HEK293 (cell line): ENCODE measurements around the gene DCAF7.

Experiments
- CTCF ChIA-PET: fragments of 350-600 bp; formaldehyde crosslinking; extraction: SDS; loops from one replicate; lab custom pipeline; 2021; ENCODE audit warnings: antibody characterized with exemption; lab: Yijun Ruan, JAX
- POLR2A ChIA-PET: fragments of 300-600 bp; formaldehyde crosslinking; extraction: SDS; loops from one replicate; lab custom pipeline; 2020; ENCODE audit warnings: antibody characterized with exemption, inconsistent platforms; lab: Yijun Ruan, JAX
- H3K27ac ChIP-seq: fragments of 200-500 bp; sonication (Bioruptor generic); 2 replicates; pipeline ENCODE4 v1.5.1; 2014; ENCODE audit warnings: low read depth, low read length, control low read depth, inconsistent platforms; ENCODE audit errors: extremely low read depth
- H3K36me3 ChIP-seq, 2 experiments: fragments of 200-500 bp in 1 of 2; sonication (Bioruptor generic) in 1 of 2; 1 replicate in 1 of 2; 2 replicates in 1 of 2; pipeline ENCODE4 v1.5.1; 2014 to 2017; ENCODE audit warnings: inconsistent platforms in 2 of 2, low read length in 2 of 2; ENCODE audit not compliant: control insufficient read depth in 2 of 2, insufficient read depth in 1 of 2
- H3K4me1 ChIP-seq: fragments of 200-500 bp; sonication (Bioruptor generic); 2 replicates; pipeline ENCODE4 v1.5.1; 2014; ENCODE audit warnings: mild to moderate bottlenecking, low read length, inconsistent platforms; ENCODE audit not compliant: control insufficient read depth, insufficient read depth
- H3K4me3 ChIP-seq: 2 replicates; pipeline ENCODE4 v1.5.1; 2011; ENCODE audit warnings: low read depth, mild to moderate bottlenecking, control low read depth, low read length, moderate library complexity
- H3K9me3 ChIP-seq: fragments of 200-500 bp; sonication (Bioruptor generic); 2 replicates; pipeline ENCODE4 v1.5.1; 2014; ENCODE audit warnings: low read depth, low read length, inconsistent platforms; ENCODE audit not compliant: control insufficient read depth, insufficient read depth
- PRDM1 ChIP-seq: fragments of 450-650 bp; formaldehyde crosslinking; IDR thresholded peaks from 2 replicates; pipeline ENCODE4; 2016; ENCODE audit warnings: missing biosample characterization, missing genetic modification characterization
- ZBTB20 ChIP-seq: fragments of 450-650 bp; formaldehyde crosslinking; IDR thresholded peaks from 2 replicates; pipeline ENCODE4 v1.5.1; 2016; ENCODE audit warnings: missing biosample characterization, missing genetic modification characterization
- ZBTB48 ChIP-seq: fragments of 450-650 bp; formaldehyde crosslinking; IDR thresholded peaks from 2 replicates; pipeline ENCODE4 v1.5.1; 2016; ENCODE audit warnings: missing biosample characterization, missing genetic modification characterization
- ZBTB7A ChIP-seq: fragments of 450-650 bp; formaldehyde crosslinking; IDR thresholded peaks from 2 replicates; pipeline ENCODE4 v1.5.1; 2016; ENCODE audit warnings: low read depth, missing biosample characterization, missing genetic modification characterization
- ZFP37 ChIP-seq: fragments of 450-650 bp; formaldehyde crosslinking; IDR thresholded peaks from 2 replicates; pipeline ENCODE4 v1.5.1; 2016; ENCODE audit warnings: missing biosample characterization, missing genetic modification characterization
- ZFP69B ChIP-seq: fragments of 450-650 bp; formaldehyde crosslinking; IDR thresholded peaks from 2 replicates; pipeline ENCODE4 v1.5.1; 2016; ENCODE audit warnings: missing biosample characterization, missing genetic modification characterization
- ZNF121 ChIP-seq: fragments of 450-650 bp; formaldehyde crosslinking; IDR thresholded peaks from 2 replicates; pipeline ENCODE4 v1.5.1; 2016; ENCODE audit warnings: missing biosample characterization, missing genetic modification characterization
- ZNF473 ChIP-seq: fragments of 450-650 bp; formaldehyde crosslinking; IDR thresholded peaks from 2 replicates; pipeline ENCODE4 v1.5.1; 2017; ENCODE audit warnings: missing biosample characterization, missing genetic modification characterization
- ZNF501 ChIP-seq: fragments of 450-650 bp; formaldehyde crosslinking; IDR thresholded peaks from 2 replicates; pipeline ENCODE4 v1.5.1; 2016; ENCODE audit warnings: missing biosample characterization, missing genetic modification characterization
- ZNF529 ChIP-seq: fragments of 450-650 bp; formaldehyde crosslinking; IDR thresholded peaks from 2 replicates; pipeline ENCODE4 v1.5.1; 2017; ENCODE audit warnings: missing genetic modification characterization, missing biosample characterization; ENCODE audit not compliant: insufficient replicate concordance
- ZNF654 ChIP-seq: fragments of 450-650 bp; formaldehyde crosslinking; IDR thresholded peaks from 2 replicates; pipeline ENCODE4 v1.5.1; 2016; ENCODE audit warnings: low read depth, missing biosample characterization, missing genetic modification characterization
- ZNF664 ChIP-seq: fragments of 450-650 bp; formaldehyde crosslinking; IDR thresholded peaks from 2 replicates; pipeline ENCODE4 v1.5.1; 2016; ENCODE audit warnings: missing biosample characterization, missing genetic modification characterization
- TF ChIP-seq, protein P1 (sequence below): fragments of 450-650 bp; formaldehyde crosslinking; IDR thresholded peaks from 2 replicates; pipeline ENCODE4 v1.5.1; 2016; ENCODE audit warnings: missing biosample characterization, missing genetic modification characterization
- TF ChIP-seq, protein P2 (sequence below): fragments of 450-650 bp; formaldehyde crosslinking; IDR thresholded peaks from 2 replicates; pipeline ENCODE4 v1.5.1; 2016; ENCODE audit warnings: missing biosample characterization, missing genetic modification characterization

The DCAF7 gene

DNA sequence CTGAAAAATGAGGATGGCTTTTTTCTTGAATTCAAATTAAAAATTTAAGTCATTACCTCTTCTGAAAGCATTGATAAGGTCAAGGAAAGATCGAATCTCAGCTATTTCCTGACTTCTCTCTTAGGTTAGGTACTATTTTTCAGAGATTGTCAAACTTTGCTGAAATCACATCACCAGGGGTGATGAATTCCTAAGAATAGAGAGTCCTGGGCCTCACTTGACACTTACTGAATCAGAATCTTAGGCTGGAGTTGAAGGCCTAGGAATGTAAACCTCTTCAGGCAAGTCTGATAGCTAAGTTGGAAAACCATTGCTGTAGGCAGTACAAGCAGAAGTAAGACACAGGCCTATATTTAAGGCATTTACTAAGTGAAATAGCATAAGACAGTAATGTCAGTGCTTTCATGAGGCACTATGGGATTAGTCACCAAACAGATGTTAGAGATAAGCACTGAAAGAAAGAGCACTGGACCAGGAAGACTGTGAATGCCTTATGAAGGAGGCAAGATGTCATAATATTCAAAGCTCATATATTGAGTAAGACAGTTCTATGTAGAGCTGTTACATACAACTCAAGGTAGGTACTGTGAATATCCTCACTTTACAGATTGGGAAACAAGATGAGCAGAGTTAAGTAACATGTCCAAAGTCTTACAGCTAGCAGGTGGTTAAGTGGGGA is 21.5 kb downstream of the DCAF7 start:
- Histone ChIP-seq H3K4me1 (no peaks in the 10 kb centered on the region; the same call in 1 of the 2 replicates), H3K36me3 (peaks cover 6 to 10% of the 10 kb centered on the region in 2 experiments; a peak in 2 of 3 replicates), H3K9me3 (no peaks in the 10 kb centered on the region), H3K27ac (no peak overlapping the region), H3K4me3 (no peak overlapping the region)
- POLR2A ChIA-PET, result interaction anchor here (1.0 kb wide), 1 partner anchor 22 kb away, joined by 3 read pairs; the partner anchor contains the start of gene DCAF7
- CTCF ChIA-PET, result interaction anchor here (0.7 to 1.8 kb wide), 6 partner anchors 16 to 146 kb away, joined by 3 to 6 read pairs (median 4); no protein-coding TSS in a partner anchor
- TF ChIP-seq ZBTB20 (tag by site-specific recombination), result no peak
- no peak for TF ChIP-seq ZNF501 (tag by site-specific recombination)
- peak; percentile 38; the same call in 1 of the 2 replicates for TF ChIP-seq PRDM1 (tag by site-specific recombination)
- TF ChIP-seq ZNF664 (tag by site-specific recombination), result peak; percentile 42; the same call in 1 of the 2 replicates

GRCh38 chr17:63573634-63574033 is 23.4 kb downstream of the DCAF7 start:
- ChIA-PET CTCF (interaction anchor here (1.1 to 2.6 kb wide), 4 partner anchors 23 to 148 kb away, joined by 3 to 12 read pairs (median 4); no protein-coding TSS in a partner anchor), POLR2A (interaction anchor here (0.7 kb wide), 2 partner anchors 10 to 30 kb away, joined by 3 to 5 read pairs; no protein-coding TSS in a partner anchor)
- Histone ChIP-seq H3K4me1 (no peaks in the 10 kb centered on the region; the same call in 1 of the 2 replicates), H3K27ac (no peak overlapping the region), H3K36me3 (peaks cover 10 to 19% of the 10 kb centered on the region in 2 experiments; a peak in 2 of 3 replicates), H3K9me3 (no peaks in the 10 kb centered on the region), H3K4me3 (no peak overlapping the region)
- TF ChIP-seq ZNF529 (tag by site-specific recombination) (no peak), ZFP37 (tag by site-specific recombination) (no peak), ZNF473 (tag by site-specific recombination) (no peak), ZNF654 (tag by site-specific recombination) (0 out of 2 replicates have a peak, but pooled peaks have one; percentile 4), ZFP69B (tag by site-specific recombination) (no peak), ZBTB48 (tag by site-specific recombination) (peak; percentile 64; the same call in 1 of the 2 replicates)
- TF ChIP-seq, protein P1, sequence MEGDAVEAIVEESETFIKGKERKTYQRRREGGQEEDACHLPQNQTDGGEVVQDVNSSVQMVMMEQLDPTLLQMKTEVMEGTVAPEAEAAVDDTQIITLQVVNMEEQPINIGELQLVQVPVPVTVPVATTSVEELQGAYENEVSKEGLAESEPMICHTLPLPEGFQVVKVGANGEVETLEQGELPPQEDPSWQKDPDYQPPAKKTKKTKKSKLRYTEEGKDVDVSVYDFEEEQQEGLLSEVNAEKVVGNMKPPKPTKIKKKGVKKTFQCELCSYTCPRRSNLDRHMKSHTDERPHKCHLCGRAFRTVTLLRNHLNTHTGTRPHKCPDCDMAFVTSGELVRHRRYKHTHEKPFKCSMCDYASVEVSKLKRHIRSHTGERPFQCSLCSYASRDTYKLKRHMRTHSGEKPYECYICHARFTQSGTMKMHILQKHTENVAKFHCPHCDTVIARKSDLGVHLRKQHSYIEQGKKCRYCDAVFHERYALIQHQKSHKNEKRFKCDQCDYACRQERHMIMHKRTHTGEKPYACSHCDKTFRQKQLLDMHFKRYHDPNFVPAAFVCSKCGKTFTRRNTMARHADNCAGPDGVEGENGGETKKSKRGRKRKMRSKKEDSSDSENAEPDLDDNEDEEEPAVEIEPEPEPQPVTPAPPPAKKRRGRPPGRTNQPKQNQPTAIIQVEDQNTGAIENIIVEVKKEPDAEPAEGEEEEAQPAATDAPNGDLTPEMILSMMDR, result peak; percentile 59
- TF ChIP-seq, protein P2, sequence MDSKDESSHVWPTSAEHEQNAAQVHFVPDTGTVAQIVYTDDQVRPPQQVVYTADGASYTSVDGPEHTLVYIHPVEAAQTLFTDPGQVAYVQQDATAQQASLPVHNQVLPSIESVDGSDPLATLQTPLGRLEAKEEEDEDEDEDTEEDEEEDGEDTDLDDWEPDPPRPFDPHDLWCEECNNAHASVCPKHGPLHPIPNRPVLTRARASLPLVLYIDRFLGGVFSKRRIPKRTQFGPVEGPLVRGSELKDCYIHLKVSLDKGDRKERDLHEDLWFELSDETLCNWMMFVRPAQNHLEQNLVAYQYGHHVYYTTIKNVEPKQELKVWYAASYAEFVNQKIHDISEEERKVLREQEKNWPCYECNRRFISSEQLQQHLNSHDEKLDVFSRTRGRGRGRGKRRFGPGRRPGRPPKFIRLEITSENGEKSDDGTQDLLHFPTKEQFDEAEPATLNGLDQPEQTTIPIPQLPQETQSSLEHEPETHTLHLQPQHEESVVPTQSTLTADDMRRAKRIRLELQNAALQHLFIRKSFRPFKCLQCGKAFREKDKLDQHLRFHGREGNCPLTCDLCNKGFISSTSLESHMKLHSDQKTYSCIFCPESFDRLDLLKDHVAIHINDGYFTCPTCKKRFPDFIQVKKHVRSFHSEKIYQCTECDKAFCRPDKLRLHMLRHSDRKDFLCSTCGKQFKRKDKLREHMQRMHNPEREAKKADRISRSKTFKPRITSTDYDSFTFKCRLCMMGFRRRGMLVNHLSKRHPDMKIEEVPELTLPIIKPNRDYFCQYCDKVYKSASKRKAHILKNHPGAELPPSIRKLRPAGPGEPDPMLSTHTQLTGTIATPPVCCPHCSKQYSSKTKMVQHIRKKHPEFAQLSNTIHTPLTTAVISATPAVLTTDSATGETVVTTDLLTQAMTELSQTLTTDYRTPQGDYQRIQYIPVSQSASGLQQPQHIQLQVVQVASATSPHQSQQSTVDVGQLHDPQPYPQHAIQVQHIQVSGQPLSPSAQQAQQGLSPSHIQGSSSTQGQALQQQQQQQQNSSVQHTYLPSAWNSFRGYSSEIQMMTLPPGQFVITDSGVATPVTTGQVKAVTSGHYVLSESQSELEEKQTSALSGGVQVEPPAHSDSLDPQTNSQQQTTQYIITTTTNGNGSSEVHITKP (tag by site-specific recombination), result 0 out of 2 replicates have a peak, but pooled peaks have one; percentile 16
- TF ChIP-seq, all 188 proteins: peak for 4

DNA sequence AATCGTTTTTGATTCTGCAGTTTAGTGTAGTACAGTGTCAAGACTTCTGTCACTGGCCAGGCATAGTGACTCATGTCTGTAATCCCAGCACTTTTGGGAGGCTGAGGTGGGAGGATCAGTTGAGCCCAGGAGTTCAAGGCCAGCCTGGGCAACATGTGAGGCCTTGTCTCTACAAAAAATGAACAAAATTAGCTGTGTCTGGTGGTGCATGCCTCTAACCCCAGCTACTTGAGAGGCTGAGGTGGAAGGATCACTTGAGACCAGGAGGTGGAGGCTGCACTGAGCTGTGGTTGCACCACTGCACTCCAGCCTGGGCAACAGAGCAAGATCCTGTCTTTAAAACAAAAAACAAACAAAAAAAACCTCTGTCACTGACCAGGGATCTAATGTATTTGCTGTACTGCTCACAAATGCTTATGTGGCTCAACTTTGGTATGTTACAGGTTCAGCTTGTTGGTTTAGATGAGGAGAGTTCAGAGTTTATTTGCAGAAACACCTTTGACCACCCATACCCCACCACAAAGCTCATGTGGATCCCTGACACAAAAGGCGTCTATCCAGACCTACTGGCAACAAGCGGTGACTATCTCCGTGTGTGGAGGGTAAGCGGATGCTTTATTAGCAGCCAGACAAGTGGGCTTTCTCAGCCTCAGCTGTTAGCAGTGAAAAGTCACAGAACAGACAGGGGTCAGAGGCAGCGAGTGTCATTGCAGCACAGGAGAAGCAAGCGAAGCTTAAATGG is 27.9 kb downstream of the DCAF7 start:
- CTCF ChIA-PET, result interaction anchor here (1.0 to 1.5 kb wide), 2 partner anchors 27 to 133 kb away, joined by 3 to 4 read pairs; no protein-coding TSS in a partner anchor
- no peaks in the 10 kb centered on the region for H3K4me1 ChIP-seq
- H3K27ac ChIP-seq, result no peak overlapping the region
- peaks cover 22 to 57% of the 10 kb centered on the region in 2 experiments for H3K36me3 ChIP-seq
- TF ChIP-seq ZBTB7A (tag by site-specific recombination) (no peak), ZNF121 (tag by site-specific recombination) (peak; percentile 83; the same call in 1 of the 2 replicates)
- POLR2A ChIA-PET, result no interaction called here
- no peaks in the 10 kb centered on the region for H3K9me3 ChIP-seq
- no peak overlapping the region for H3K4me3 ChIP-seq
